H9 (cell line): ENCODE results near the gene IL1RAPL1. TPM values are rescaled to one million over a fixed set of nuclear protein-coding genes. Genes with fewer than 3 reads are reported as not detected.

Experiments used
- DNase-seq: peaks from one replicate; pipeline ENCODE4 v3.0.0-alpha.2; 2017
- H2AFZ ChIP-seq: one replicate; pipeline ENCODE4 v1.6.1; 2013; ENCODE audit warnings: mild to moderate bottlenecking, low read length, control low read depth, moderate library complexity
- H2AK5ac ChIP-seq: 2 replicates; pipeline ENCODE4 v1.6.1; 2013; ENCODE audit warnings: low read length, control low read depth, mixed read lengths; ENCODE audit not compliant: insufficient read length
- H2BK120ac ChIP-seq: one replicate; pipeline ENCODE4 v1.6.1; 2013; ENCODE audit warnings: low read depth, mild to moderate bottlenecking, low read length, control low read depth, inconsistent platforms; ENCODE audit not compliant: poor library complexity, severe bottlenecking
- H2BK12ac ChIP-seq: 2 replicates; pipeline ENCODE4 v1.6.1; 2013; ENCODE audit warnings: low read length, control low read depth, mixed read lengths, low read depth; ENCODE audit not compliant: insufficient read length
- H2BK15ac ChIP-seq: 2 replicates; pipeline ENCODE4 v1.6.1; 2013; ENCODE audit warnings: low read depth, low read length, control low read depth
- H2BK20ac ChIP-seq: one replicate; pipeline ENCODE4 v1.6.1; 2013; ENCODE audit warnings: low read depth, mild to moderate bottlenecking, low read length, control low read depth, inconsistent platforms; ENCODE audit not compliant: poor library complexity, severe bottlenecking
- H2BK5ac ChIP-seq: 2 replicates; pipeline ENCODE4 v1.6.1; 2013; ENCODE audit warnings: low read length, control low read depth, mixed read lengths; ENCODE audit not compliant: insufficient read length
- H3K14ac ChIP-seq: 2 replicates; pipeline ENCODE4 v1.6.1; 2013; ENCODE audit warnings: low read length, control low read depth; ENCODE audit not compliant: insufficient read depth
- H3K18ac ChIP-seq: 2 replicates; pipeline ENCODE4 v1.6.1; 2013; ENCODE audit warnings: low read depth, mild to moderate bottlenecking, mixed read lengths, low read length, control low read depth; ENCODE audit not compliant: insufficient read length
- H3K23ac ChIP-seq: 2 replicates; pipeline ENCODE4 v1.6.1; 2013; ENCODE audit warnings: low read length, control low read depth, mixed read lengths, low read depth; ENCODE audit not compliant: insufficient read length
- H3K23me2 ChIP-seq: 2 replicates; pipeline ENCODE4 v1.6.1; 2013; ENCODE audit warnings: low read depth, mild to moderate bottlenecking, mixed read lengths, low read length, control low read depth; ENCODE audit not compliant: insufficient read length, poor library complexity, severe bottlenecking
- H3K27ac ChIP-seq: 2 replicates; pipeline ENCODE4 v1.5.1; 2013; ENCODE audit warnings: low read length, control low read depth, mixed read lengths, low read depth; ENCODE audit not compliant: insufficient read length
- H3K27me3 ChIP-seq: 2 replicates; pipeline ENCODE4 v1.6.1; 2013; ENCODE audit warnings: low read length, control low read depth, inconsistent platforms; ENCODE audit not compliant: insufficient read depth
- H3K4ac ChIP-seq: 2 replicates; pipeline ENCODE4 v1.6.1; 2013; ENCODE audit warnings: low read depth, mild to moderate bottlenecking, control low read depth, inconsistent platforms, low read length, moderate library complexity
- H3K4me1 ChIP-seq: 2 replicates; pipeline ENCODE4 v1.6.1; 2013; ENCODE audit warnings: low read length, control low read depth, inconsistent platforms; ENCODE audit not compliant: insufficient read depth
- H3K4me2 ChIP-seq: 2 replicates; pipeline ENCODE4 v1.6.1; 2013; ENCODE audit warnings: low read length, control low read depth, mixed read lengths; ENCODE audit not compliant: insufficient read length, insufficient read depth
- H3K56ac ChIP-seq: 2 replicates; pipeline ENCODE4 v1.6.1; 2013; ENCODE audit warnings: low read depth, mild to moderate bottlenecking, mixed read lengths, low read length, control low read depth; ENCODE audit not compliant: insufficient read length
- H3K79me1 ChIP-seq: 2 replicates; pipeline ENCODE4 v1.6.1; 2013; ENCODE audit warnings: low read depth, mild to moderate bottlenecking, moderate library complexity, low read length, control low read depth, inconsistent platforms; ENCODE audit not compliant: insufficient read depth, poor library complexity, severe bottlenecking
- H3K79me2 ChIP-seq: 2 replicates; pipeline ENCODE4 v1.6.1; 2013; ENCODE audit warnings: low read length, control low read depth, inconsistent platforms; ENCODE audit not compliant: insufficient read depth
- H3K9ac ChIP-seq: 2 replicates; pipeline ENCODE4 v1.6.1; 2013; ENCODE audit warnings: low read length, control low read depth, mixed read lengths; ENCODE audit not compliant: insufficient read length; ENCODE audit errors: extremely low read depth
- H3K9me3 ChIP-seq: one replicate; pipeline ENCODE4 v1.6.1; 2013; ENCODE audit warnings: low read depth, low read length, inconsistent platforms; ENCODE audit not compliant: control insufficient read depth
- H3T11ph ChIP-seq: one replicate; pipeline ENCODE4 v1.6.1; 2013; ENCODE audit warnings: mild to moderate bottlenecking, low read length, control low read depth, inconsistent platforms
- H4K20me1 ChIP-seq: one replicate; pipeline ENCODE4 v1.6.1; 2013; ENCODE audit not compliant: control insufficient read depth, insufficient read length, insufficient read depth
- H4K5ac ChIP-seq: 2 replicates; pipeline ENCODE4 v1.6.1; 2013; ENCODE audit warnings: low read depth, mild to moderate bottlenecking, mixed read lengths, low read length, control low read depth; ENCODE audit not compliant: insufficient read length
- H4K8ac ChIP-seq: replicated peaks from 2 replicates; pipeline ENCODE4 v1.6.1; 2013; ENCODE audit warnings: low read length, control low read depth, mixed read lengths, low read depth; ENCODE audit not compliant: insufficient read length
- H4K91ac ChIP-seq: 2 replicates; pipeline ENCODE4 v1.6.1; 2013; ENCODE audit warnings: low read depth, mild to moderate bottlenecking, moderate library complexity, mixed read lengths, low read length, control low read depth; ENCODE audit not compliant: insufficient read length
- H3K27ac Mint-ChIP-seq, 3 experiments: 2 replicates in 2 of 3; 3 replicates in 1 of 3; pipeline ENCODE4 v1.8.0; 2020 to 2021; ENCODE audit warnings: mixed read lengths in 3 of 3, mild to moderate bottlenecking in 1 of 3, moderate library complexity in 1 of 3
- H3K27me3 Mint-ChIP-seq: 2 replicates; pipeline ENCODE4 v1.8.0; 2021; ENCODE audit warnings: low read depth, mild to moderate bottlenecking, moderate library complexity, mixed read lengths
- H3K36me3 Mint-ChIP-seq, 3 experiments: 2 replicates in 2 of 3; 3 replicates in 1 of 3; pipeline ENCODE4 v1.8.0; 2020 to 2021; ENCODE audit warnings: low read depth in 3 of 3, mixed read lengths in 3 of 3; ENCODE audit not compliant: insufficient read depth in 1 of 3
- H3K4me1 Mint-ChIP-seq, 2 experiments: 2 replicates each; pipeline ENCODE4 v1.8.0; 2020; ENCODE audit warnings: mixed read lengths in 2 of 2
- H3K4me3 Mint-ChIP-seq, 2 experiments: 2 replicates in 1 of 2; 3 replicates in 1 of 2; pipeline ENCODE4 v1.8.0; 2020 to 2021; ENCODE audit warnings: mild to moderate bottlenecking in 2 of 2, mixed read lengths in 2 of 2, moderate library complexity in 1 of 2
- H3K9me3 Mint-ChIP-seq, 2 experiments: 2 replicates in 1 of 2; 3 replicates in 1 of 2; pipeline ENCODE4 v1.8.0; 2020; ENCODE audit warnings: mild to moderate bottlenecking in 2 of 2, mixed read lengths in 2 of 2, moderate library complexity in 1 of 2
- WGBS: extraction: QIAGEN DNeasy Blood & Tissue Kit; methylation state at CpG from one replicate; pipeline ENCODE4 v1.1.7; 2013; ENCODE audit warnings: missing lambda C conversion rate, low lambda C conversion rate, mixed read lengths; ENCODE audit not compliant: insufficient read length; ENCODE audit errors: extremely low coverage; 5-methylcytosine and 5-hydroxymethylcytosine counted together
- total RNA-seq: library from RNA; stranded (reverse); gene quantifications from 2 replicates; pipeline ENCODE4 v1.2.1, GENCODE V29; 2021
- TF ChIP-seq, protein P1 (sequence below): fragments of 200-600 bp; sonication (generic); conservative IDR thresholded peaks from 3 replicates; pipeline ENCODE4 v1.8.0; 2021; ENCODE audit warnings: antibody characterized with exemption, mild to moderate bottlenecking

The IL1RAPL1 gene
- total RNA-seq, 1 experiment from 2014 or later = 0.31 TPM

GRCh38 chrX:29468911-29469494 is 881.8 kb downstream of the IL1RAPL1 start:
- no peaks in the 10 kb centered on the region; a peak in 1 of 7 replicates for H3K36me3 Mint-ChIP-seq
- H3K9ac ChIP-seq = no peak overlapping the region
- H3K79me2 ChIP-seq = no peaks in the 10 kb centered on the region
- H2AFZ ChIP-seq = no peak overlapping the region
- no peaks in the 10 kb centered on the region for H3K79me1 ChIP-seq
- H2BK5ac ChIP-seq = no peak overlapping the region
- H3K56ac ChIP-seq = no peak overlapping the region
- no peak overlapping the region for H3K4me2 ChIP-seq
- no peak overlapping the region for H3K18ac ChIP-seq
- H2BK120ac ChIP-seq = no peak overlapping the region
- H2BK15ac ChIP-seq = no peak overlapping the region
- no peak overlapping the region for H4K5ac ChIP-seq
- no peak overlapping the region for H3K27ac ChIP-seq
- no peaks in the 10 kb centered on the region for H3K9me3 ChIP-seq
- no peak overlapping the region for H3K4me3 Mint-ChIP-seq
- H3K4me1 Mint-ChIP-seq = peaks cover 13% of the 10 kb centered on the region in 2 experiments
- no peak overlapping the region for H3T11ph ChIP-seq
- no peaks in the 10 kb centered on the region for H3K4me1 ChIP-seq
- H2AK5ac ChIP-seq = no peak overlapping the region
- H3K14ac ChIP-seq = no peak overlapping the region
- no peaks in the 10 kb centered on the region for H3K27me3 Mint-ChIP-seq
- no peak overlapping the region for H4K8ac ChIP-seq
- H4K91ac ChIP-seq = no peak overlapping the region
- H3K27ac Mint-ChIP-seq = no peak overlapping the region
- H3K9me3 Mint-ChIP-seq = peaks cover 6 to 45% of the 10 kb centered on the region in 2 experiments; a peak in 4 of 5 replicates
- H3K4ac ChIP-seq = no peak overlapping the region
- no peak overlapping the region for H3K23ac ChIP-seq
- no CpG with 5 or more reads among the region's 4 CpGs for WGBS
- TF ChIP-seq, protein P1, sequence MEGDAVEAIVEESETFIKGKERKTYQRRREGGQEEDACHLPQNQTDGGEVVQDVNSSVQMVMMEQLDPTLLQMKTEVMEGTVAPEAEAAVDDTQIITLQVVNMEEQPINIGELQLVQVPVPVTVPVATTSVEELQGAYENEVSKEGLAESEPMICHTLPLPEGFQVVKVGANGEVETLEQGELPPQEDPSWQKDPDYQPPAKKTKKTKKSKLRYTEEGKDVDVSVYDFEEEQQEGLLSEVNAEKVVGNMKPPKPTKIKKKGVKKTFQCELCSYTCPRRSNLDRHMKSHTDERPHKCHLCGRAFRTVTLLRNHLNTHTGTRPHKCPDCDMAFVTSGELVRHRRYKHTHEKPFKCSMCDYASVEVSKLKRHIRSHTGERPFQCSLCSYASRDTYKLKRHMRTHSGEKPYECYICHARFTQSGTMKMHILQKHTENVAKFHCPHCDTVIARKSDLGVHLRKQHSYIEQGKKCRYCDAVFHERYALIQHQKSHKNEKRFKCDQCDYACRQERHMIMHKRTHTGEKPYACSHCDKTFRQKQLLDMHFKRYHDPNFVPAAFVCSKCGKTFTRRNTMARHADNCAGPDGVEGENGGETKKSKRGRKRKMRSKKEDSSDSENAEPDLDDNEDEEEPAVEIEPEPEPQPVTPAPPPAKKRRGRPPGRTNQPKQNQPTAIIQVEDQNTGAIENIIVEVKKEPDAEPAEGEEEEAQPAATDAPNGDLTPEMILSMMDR = no peak
- no peaks in the 10 kb centered on the region for H4K20me1 ChIP-seq
- H2BK20ac ChIP-seq = no peak overlapping the region
- no peak for DNase-seq
- H2BK12ac ChIP-seq = no peak overlapping the region
- no peaks in the 10 kb centered on the region for H3K23me2 ChIP-seq
- no peaks in the 10 kb centered on the region for H3K27me3 ChIP-seq
